Mucosa of stomach (tissue), 1 donor: ENCODE data around the gene TBC1D10A.

Experiments used
- H3K27me3 ChIP-seq: one replicate; pipeline ENCODE4 v1.7.0; 2013; ENCODE audit warnings: mild to moderate bottlenecking, low read length; ENCODE audit not compliant: control insufficient read depth, insufficient read depth
- H3K36me3 ChIP-seq: one replicate; pipeline ENCODE4 v1.7.0; 2013; ENCODE audit warnings: low read length; ENCODE audit not compliant: control insufficient read depth, insufficient read depth
- H3K4me1 ChIP-seq: one replicate; pipeline ENCODE4 v1.7.0; 2013; ENCODE audit warnings: mild to moderate bottlenecking, low read length; ENCODE audit not compliant: control insufficient read depth, insufficient read depth
- H3K4me3 ChIP-seq: one replicate; pipeline ENCODE4 v1.7.0; 2013; ENCODE audit warnings: low read length
- H3K9ac ChIP-seq: one replicate; pipeline ENCODE4 v1.7.0; 2013; ENCODE audit warnings: mild to moderate bottlenecking, low read length, moderate library complexity
- H3K9me3 ChIP-seq: one replicate; pipeline ENCODE4 v1.7.0; 2013; ENCODE audit warnings: mild to moderate bottlenecking, low read length, moderate library complexity; ENCODE audit not compliant: control insufficient read depth
- donor health status: Pancreatic carcinoma.

The TBC1D10A gene

DNA sequence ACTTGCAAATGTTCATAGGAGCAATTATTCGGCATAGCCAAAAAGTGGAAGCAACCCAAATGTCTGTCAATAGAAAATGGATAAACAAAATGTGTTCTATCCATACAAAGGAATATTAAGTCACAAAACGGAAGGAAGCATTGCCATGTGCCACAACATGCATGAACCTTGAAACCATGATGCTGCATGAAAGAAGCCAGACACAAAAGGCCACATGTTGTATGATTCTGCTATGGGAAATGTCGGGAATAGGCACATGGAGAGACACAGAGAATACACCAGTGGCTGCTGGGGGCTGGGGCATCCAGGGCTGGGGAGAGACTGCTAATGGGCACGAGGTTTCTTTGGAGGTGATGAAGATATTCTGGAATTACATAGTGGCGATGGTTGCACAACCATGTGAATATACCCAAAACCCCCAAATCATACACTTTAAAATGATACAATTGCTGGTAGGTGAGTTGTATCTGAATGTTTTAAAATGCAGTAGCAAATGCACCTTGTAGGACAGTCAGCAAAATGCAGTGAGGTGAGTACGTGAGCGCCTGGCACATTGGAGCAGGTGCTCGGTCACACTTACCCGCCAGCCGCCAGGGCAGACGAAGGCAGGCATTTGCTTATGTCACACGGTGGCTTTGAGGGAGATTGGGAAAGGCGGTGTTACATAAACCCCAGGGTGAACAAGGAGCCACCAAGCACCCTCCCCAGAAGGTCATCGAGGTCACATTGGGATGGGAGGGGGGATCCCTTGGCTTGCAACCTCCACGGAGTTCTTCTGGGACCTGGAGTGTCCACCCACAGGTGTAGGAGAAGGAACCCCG lies 53.8 kb downstream of the TBC1D10A start:
- Histone ChIP-seq H3K9ac (no peak overlapping the region), H3K9me3 (no peaks in the 10 kb centered on the region), H3K4me3 (no peak overlapping the region), H3K36me3 (no peaks in the 10 kb centered on the region), H3K4me1 (peaks cover 7% of the 10 kb centered on the region), H3K27me3 (no peaks in the 10 kb centered on the region)

DNA sequence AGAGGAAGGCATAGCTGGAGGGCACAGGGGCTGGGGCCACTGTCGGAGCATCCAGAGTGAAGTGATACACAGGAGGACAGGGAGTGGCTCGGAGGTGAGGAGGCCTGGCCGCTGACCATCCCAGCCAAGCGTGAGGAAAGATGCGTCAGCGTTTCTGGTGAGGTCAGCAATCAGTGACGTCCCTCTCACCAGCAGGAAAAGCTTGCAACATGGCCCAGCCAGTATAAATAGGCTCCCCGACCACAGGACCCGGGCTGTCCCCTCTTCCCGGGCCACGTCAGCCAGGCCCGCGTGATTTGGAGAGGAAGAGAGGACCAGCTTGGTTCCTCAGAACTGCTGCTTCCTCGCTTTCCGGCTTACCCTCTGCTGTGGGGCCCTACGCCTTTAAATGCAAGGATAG lies 55.9 kb downstream of the TBC1D10A start:
- Histone ChIP-seq H3K4me1 (no peaks in the 10 kb centered on the region), H3K4me3 (no peak overlapping the region), H3K27me3 (no peaks in the 10 kb centered on the region), H3K9ac (no peak overlapping the region), H3K9me3 (no peaks in the 10 kb centered on the region), H3K36me3 (no peaks in the 10 kb centered on the region)

DNA sequence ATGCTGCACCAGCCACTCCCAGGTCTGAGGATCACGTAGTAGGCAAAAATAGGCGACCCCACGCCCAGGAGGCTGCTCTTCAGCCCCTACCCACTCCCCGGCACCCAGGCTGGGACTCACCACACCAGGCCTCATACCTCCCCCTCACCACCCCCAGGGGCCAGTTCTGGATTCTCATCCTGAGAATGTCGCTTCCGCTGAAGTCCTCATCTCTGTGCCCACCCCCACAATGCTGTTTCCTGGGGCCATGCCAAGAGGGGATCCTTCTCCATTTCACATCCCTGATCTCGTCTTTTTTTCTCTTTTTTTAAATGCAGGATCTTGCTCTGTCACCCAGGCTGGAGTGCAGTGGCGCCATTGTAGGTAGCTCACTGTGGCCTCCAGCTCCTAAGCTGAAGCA lies 58.4 kb downstream of the TBC1D10A start:
- Histone ChIP-seq H3K27me3 (no peaks in the 10 kb centered on the region), H3K9me3 (no peaks in the 10 kb centered on the region), H3K4me3 (no peak overlapping the region), H3K9ac (no peak overlapping the region), H3K36me3 (no peaks in the 10 kb centered on the region), H3K4me1 (no peaks in the 10 kb centered on the region)

DNA sequence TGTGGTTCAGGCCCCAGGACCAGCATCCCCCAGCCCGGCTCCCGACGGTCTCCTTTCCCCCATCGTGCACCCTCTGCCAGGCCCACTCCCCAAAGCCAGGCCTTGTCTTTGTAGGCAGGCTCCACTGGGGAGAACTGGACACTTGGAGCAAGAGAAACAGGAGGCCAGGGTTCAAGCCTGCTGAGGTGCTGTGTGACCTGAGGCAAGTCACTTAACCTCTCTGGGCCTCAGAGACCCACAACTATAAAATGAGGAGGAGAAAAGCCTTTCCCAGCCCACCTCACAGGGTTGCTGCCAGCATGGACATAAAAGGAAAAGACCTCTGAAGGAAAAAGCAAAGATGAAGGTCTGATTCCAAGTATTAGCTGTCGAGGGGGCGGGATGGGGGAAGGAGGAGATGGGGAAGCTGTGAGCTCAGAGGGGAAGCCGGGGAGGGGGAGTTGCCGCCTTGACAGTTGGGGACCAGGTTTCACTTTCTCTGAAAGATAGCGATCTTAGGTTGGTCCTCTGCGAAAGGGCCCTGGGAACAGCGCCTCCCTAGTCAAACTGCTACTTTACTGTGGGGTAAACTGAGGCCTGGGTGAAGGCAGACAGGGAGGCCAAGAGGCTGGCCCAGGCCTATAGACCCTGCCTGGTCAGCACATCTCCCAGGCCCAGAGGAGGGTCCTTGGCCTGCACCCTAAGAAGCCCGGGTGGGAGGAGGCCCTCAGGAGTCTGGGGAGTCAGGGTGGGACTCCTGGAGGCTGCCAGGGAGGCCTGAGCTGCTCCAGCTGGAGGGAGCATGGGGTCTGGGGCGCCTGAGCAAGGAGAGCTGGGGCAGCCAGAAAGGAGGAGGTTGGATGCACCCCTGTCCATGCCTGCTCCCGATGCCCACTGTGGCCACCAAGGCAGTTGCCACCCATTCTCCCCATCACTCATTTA lies 59.1 kb downstream of the TBC1D10A start:
- no peak overlapping the region for H3K4me3 ChIP-seq
- H3K9me3 ChIP-seq = no peaks in the 10 kb centered on the region
- H3K36me3 ChIP-seq = no peaks in the 10 kb centered on the region
- H3K4me1 ChIP-seq = peaks cover 4% of the 10 kb centered on the region
- no peak overlapping the region for H3K9ac ChIP-seq
- H3K27me3 ChIP-seq = no peaks in the 10 kb centered on the region

DNA sequence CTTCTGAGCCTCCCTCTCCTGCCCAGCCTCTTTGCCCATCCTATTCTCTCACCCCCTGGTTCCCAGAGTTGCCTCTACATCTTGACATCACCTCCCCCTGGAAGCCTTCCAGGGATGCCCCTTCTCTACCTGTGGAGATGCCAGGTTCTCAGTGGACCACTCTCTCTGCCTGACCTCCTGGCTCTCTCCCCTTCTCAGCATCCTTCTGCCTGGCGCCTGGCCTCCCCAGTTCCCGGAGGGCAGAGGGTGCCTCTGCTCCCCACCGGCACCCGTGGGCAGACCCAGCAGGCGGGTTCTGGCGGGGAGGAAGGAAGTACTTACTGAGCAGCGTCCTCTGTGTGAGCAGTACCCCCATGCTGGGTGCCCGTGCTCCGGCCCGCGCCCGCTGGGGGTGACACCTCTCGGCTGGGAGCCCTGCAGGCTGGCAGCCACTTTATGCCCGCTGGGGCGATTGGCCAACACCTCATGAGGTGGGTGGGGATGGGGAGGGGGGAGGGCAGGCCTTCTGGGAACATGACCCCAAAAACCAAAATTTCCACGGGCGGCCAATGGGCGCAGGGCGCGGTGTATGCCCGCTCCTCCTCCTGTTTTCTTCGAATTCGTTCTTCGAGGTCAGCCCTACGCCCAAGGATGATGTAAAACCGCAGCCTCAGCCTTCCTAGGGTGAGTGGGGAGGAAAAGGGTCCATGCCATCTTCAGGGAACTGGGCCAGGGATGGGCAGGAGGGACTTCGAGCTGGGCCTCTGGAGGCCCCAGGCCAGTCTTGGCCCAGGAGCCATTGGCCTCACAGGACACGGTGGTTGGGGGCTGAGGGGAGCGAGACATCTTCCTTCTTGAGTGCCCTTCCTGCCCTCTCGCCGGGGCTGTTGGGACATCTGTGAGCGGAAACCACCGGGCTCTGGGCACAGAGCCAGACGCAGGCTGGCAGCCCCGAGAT lies 60.0 kb downstream of the TBC1D10A start, which contains the start of gene OSM:
Gene OSM, minus strand, starts transcription at position 407 of the 937 bp plus-strand sequence. Its CDS starts 52 bp downstream, at position 355.
- H3K9ac ChIP-seq = peak within 1 kb of the TSS; percentile 7
- no peak within 1 kb of the TSS for H3K4me3 ChIP-seq
- peaks cover 4% of the 10 kb centered on the region for H3K4me1 ChIP-seq
- no peaks in the 10 kb centered on the region for H3K36me3 ChIP-seq
- H3K27me3 ChIP-seq = no peaks in the 10 kb centered on the region
- H3K9me3 ChIP-seq = no peaks in the 10 kb centered on the region

DNA sequence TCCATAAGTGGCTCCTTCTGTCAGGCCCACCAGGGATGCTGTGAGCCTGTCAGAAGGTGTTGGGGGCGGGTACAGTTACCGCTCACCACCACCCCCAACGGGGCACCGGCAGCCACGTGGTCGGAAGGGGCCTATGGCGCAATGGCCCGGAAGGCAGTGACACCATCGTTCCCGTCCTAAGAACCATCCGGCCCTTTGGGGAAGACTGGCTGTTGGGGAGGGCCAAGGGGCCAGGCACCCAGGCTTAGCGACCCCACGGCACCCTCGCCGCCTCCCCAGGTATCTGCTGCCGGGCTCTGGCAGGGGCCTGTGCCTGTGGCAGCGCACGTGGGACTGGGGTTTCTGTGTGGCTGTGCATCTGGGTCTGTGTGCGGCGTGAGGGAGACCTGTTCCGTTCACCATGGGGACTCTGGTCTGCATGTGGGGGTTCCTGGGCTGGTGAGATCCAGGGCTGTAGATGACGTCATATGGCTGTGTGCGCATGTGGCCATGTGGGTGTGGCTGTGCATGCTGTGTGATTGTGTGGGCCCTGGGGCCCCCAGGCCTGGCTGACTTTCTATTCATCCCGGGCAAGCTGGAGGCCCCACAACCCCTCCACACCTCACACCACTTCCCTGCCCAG lies 60.8 kb downstream of the TBC1D10A start:
- no peaks in the 10 kb centered on the region for H3K27me3 ChIP-seq
- H3K4me3 ChIP-seq = no peak overlapping the region
- H3K9ac ChIP-seq = peak overlapping the region; percentile 7
- H3K9me3 ChIP-seq = no peaks in the 10 kb centered on the region
- no peaks in the 10 kb centered on the region for H3K36me3 ChIP-seq
- peaks cover 4% of the 10 kb centered on the region for H3K4me1 ChIP-seq

DNA sequence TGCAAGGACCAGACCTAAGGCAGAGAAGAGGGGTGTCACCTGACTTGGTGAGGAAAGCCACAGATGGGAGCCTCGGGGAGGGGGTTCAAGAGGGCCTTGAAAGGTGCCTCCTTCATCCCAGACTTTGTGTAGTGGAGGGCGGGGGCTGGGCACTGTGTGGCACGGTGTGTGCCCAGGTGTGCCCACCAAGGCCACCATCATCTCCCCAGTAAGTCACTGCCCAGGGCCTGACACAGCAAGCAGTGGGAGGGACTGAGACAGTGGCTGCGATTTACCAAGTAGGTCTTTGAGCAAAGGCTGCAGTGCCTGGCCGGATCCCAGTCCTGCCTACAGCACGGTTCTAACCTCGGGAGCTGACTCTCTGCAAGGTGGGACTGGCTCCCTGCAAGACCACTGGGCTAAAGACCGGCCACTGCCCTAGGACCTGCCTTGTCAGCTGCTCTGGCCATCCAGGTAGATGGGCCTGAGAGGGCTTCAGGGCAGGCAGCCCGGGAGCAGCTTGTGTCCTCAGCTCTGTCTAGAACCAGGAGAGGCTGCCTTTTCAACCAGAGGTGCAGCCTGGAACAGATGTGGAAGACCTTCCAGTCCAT lies 61.5 kb downstream of the TBC1D10A start:
- H3K4me3 ChIP-seq = no peak overlapping the region
- H3K36me3 ChIP-seq = no peaks in the 10 kb centered on the region
- H3K27me3 ChIP-seq = no peaks in the 10 kb centered on the region
- no peaks in the 10 kb centered on the region for H3K9me3 ChIP-seq
- H3K9ac ChIP-seq = no peak overlapping the region
- H3K4me1 ChIP-seq = peaks cover 4% of the 10 kb centered on the region

DNA sequence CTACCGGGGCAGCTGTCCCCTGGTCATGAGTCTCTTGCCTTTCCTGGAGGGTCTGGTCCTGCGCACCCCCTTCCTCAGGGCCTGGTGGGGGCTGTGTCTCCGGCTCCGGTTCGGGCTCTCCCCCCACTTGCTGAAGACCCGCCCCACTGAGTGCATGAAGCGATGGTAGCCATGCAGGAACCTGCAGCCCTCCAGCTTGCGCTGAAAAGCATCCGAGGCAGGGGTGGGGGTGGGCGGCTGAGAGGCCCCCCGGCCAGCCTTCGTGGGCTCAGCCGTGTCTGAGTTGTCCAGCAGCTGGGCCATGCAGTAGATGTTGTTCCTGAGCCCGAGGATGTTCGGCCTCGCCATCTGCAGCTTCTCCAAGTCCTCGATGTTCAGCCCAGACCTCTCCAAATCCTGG lies 62.9 kb downstream of the TBC1D10A start:
- H3K9me3 ChIP-seq = no peaks in the 10 kb centered on the region
- H3K4me3 ChIP-seq = no peak overlapping the region
- no peak overlapping the region for H3K9ac ChIP-seq
- H3K4me1 ChIP-seq = peaks cover 4% of the 10 kb centered on the region
- no peaks in the 10 kb centered on the region for H3K36me3 ChIP-seq
- H3K27me3 ChIP-seq = no peaks in the 10 kb centered on the region

DNA sequence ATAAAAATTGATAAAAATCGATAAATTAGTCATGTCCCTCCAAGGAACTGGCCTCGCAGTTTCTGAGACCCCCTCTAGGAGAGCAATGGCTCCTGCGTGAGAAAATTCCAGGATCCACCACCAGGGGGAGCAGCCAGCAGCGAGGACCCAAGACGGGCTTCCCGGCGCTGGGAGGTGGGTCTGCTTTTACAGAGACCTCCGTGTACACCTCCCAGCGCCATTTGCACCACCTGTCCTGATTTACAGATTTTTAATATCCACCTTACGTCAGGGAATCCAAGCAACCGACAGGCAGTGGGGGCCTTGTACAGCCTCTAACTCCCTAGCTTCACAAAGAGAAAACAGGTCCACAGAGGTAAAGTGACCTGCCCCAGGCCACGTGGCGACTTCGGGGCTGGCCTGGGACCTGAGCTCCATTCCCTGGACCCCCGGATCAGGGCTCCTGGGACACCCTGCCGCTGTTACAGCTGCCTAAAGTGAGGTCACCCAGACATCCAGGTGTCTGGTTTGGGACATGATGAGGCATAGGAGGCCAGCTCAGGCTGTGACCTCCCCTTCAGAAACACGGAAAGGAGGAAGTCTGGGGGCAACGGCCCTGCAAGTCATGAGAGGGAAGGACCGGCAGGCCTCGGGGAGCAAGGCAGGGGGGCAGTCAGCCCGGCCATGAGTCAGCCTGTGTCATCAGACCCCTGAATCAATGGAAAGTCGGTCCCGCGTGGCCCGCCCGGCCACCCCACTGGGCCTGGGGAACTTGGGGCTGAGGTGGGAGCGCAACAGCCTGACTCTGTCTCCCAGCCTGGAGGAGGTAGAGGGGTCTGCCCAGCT lies 63.6 kb downstream of the TBC1D10A start:
- Histone ChIP-seq H3K4me3 (no peak overlapping the region), H3K9ac (peak overlapping the region; percentile 38), H3K9me3 (no peaks in the 10 kb centered on the region), H3K27me3 (no peaks in the 10 kb centered on the region), H3K4me1 (peaks cover 4% of the 10 kb centered on the region), H3K36me3 (no peaks in the 10 kb centered on the region)

DNA sequence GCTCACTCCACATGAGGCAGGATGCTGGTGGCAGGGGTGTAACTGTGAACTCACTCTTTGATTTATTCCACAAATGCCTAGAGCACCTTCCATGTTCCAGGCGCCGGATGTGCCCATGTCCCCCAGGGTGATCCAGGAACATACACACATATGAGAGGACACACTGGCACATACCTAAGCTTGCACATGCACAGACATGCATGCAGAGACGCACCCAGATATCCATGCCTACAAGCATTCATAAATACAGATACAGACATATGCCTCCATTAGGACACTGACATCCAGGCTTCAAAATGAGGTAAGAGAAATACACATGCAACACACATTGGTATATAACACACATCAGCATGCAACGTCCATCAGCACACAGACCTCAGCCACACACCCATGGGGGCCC lies 64.6 kb downstream of the TBC1D10A start:
- H3K9ac ChIP-seq = no peak overlapping the region
- peaks cover 4% of the 10 kb centered on the region for H3K4me1 ChIP-seq
- no peak overlapping the region for H3K4me3 ChIP-seq
- no peaks in the 10 kb centered on the region for H3K36me3 ChIP-seq
- no peaks in the 10 kb centered on the region for H3K27me3 ChIP-seq
- H3K9me3 ChIP-seq = no peaks in the 10 kb centered on the region
